ENCODE data around the gene KNOP1. TPM values are rescaled to one million over a fixed set of nuclear protein-coding genes. Genes with fewer than 3 reads are reported as not detected.
"Not testable (repeated sequence)": the region's sequence is repeated elsewhere in the genome, so short reads cannot be mapped to it uniquely, and the experiment has no call there.

Gene KNOP1
- total RNA-seq, 2 experiments from 2014 or later, result 27.8 to 28.6 TPM

GRCh38 chr16:19681637-19682036, 36.4 kb downstream of the KNOP1 start:
- ChIA-PET POLR2A (no interaction called here), CTCF (no interaction called here)
- Mint-ChIP-seq H3K27me3 (no peaks in the 10 kb centered on the region), H3K4me1 (ENCODE audit: low read depth) (no peaks in the 10 kb centered on the region), H3K27ac (no peak overlapping the region), H3K4me3 (no peak overlapping the region), H3K36me3 (ENCODE audit: low read depth) (peaks cover 37% of the 10 kb centered on the region), H3K9me3 (peaks cover 7% of the 10 kb centered on the region)
- TF ChIP-seq, protein P1, sequence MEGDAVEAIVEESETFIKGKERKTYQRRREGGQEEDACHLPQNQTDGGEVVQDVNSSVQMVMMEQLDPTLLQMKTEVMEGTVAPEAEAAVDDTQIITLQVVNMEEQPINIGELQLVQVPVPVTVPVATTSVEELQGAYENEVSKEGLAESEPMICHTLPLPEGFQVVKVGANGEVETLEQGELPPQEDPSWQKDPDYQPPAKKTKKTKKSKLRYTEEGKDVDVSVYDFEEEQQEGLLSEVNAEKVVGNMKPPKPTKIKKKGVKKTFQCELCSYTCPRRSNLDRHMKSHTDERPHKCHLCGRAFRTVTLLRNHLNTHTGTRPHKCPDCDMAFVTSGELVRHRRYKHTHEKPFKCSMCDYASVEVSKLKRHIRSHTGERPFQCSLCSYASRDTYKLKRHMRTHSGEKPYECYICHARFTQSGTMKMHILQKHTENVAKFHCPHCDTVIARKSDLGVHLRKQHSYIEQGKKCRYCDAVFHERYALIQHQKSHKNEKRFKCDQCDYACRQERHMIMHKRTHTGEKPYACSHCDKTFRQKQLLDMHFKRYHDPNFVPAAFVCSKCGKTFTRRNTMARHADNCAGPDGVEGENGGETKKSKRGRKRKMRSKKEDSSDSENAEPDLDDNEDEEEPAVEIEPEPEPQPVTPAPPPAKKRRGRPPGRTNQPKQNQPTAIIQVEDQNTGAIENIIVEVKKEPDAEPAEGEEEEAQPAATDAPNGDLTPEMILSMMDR (IDR thresholded peaks at IDR 0.05), result no peak
- no peak for ATAC-seq
- DNase-seq, result no peak
- intact Hi-C loops (cut with micrococcal nuclease), result no loop called here

- H3K27ac Mint-ChIP-seq, result no peak overlapping the region
- CTCF ChIA-PET, result no interaction called here
These were observed 37.1 kb downstream of the KNOP1 start for GRCh38 chr16:19680881-19681340.

GRCh38 chr16:19679281-19679680, 38.7 kb downstream of the KNOP1 start:
- H3K4me1 Mint-ChIP-seq (ENCODE audit: low read depth); ATAC-seq; H3K9me3 Mint-ChIP-seq; POLR2A ChIA-PET; H3K27me3 Mint-ChIP-seq; H3K4me3 Mint-ChIP-seq; CTCF ChIA-PET; H3K27ac Mint-ChIP-seq; intact Hi-C loops (cut with micrococcal nuclease); DNase-seq: not testable (repeated sequence)
- H3K36me3 Mint-ChIP-seq (ENCODE audit: low read depth), result peaks cover 32% of the 10 kb centered on the region

More at GRCh38 chr16:19680881-19681340, 37.1 kb downstream of the KNOP1 start:
- intact Hi-C loops (cut with micrococcal nuclease), result no loop called here
- POLR2A ChIA-PET, result no interaction called here
- H3K9me3 Mint-ChIP-seq, result peaks cover 7% of the 10 kb centered on the region
- DNase-seq (no peak), ATAC-seq (no peak)
- TF ChIP-seq, protein P1 (IDR thresholded peaks at IDR 0.05), result no peak
- no peaks in the 10 kb centered on the region for H3K4me1 Mint-ChIP-seq (ENCODE audit: low read depth)
- H3K36me3 Mint-ChIP-seq (ENCODE audit: low read depth), result peaks cover 36% of the 10 kb centered on the region
- no peaks in the 10 kb centered on the region for H3K27me3 Mint-ChIP-seq
- no peak overlapping the region for H3K4me3 Mint-ChIP-seq

DNA sequence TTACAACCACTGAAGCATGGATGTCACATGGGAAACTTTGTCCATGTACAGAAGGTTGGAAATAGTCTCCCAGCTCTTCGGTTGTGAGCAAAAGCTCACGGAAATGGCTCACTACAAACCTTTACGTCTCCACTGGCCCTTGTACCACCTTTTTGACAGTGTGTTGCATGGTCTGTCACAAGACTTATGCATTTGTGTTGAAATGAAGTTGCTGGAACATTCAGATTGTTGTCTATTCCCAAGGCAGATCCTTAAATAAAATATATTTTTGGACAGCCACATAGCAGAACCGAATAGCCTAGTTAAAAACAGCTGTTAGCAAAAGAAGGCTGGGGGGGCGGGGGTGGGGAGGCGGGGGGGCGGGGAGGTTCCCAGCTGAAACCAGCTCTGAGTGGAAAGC, 39.2 kb downstream of the KNOP1 start:
- intact Hi-C loops (cut with micrococcal nuclease), result no loop called here
- peaks cover 29% of the 10 kb centered on the region for H3K36me3 Mint-ChIP-seq (ENCODE audit: low read depth)
- CTCF ChIA-PET, result interaction anchor here (0.6 kb wide), 1 partner anchor 385 kb away, joined by 3 read pairs; no protein-coding TSS in a partner anchor

GRCh38 chr16:19677402-19677801, 40.6 kb downstream of the KNOP1 start:
- ChIA-PET CTCF (no interaction called here), POLR2A (interaction anchor here (1.3 kb wide), 1 partner anchor 40 kb away, joined by 3 read pairs; the partner anchor contains the start of genes IQCK and KNOP1)
- Mint-ChIP-seq H3K27me3 (no peaks in the 10 kb centered on the region), H3K27ac (no peak overlapping the region), H3K4me3 (no peak overlapping the region), H3K9me3 (no peaks in the 10 kb centered on the region), H3K36me3 (ENCODE audit: low read depth) (peaks cover 20% of the 10 kb centered on the region), H3K4me1 (ENCODE audit: low read depth) (no peaks in the 10 kb centered on the region)
- DNase-seq (no peak), ATAC-seq (no peak)
- intact Hi-C loops (cut with micrococcal nuclease), result no loop called here
- TF ChIP-seq, protein P1 (IDR thresholded peaks at IDR 0.05), result no peak

More for the DNA sequence above, 39.2 kb downstream of the KNOP1 start:
- TF ChIP-seq, protein P1 (IDR thresholded peaks at IDR 0.05), result no peak
- Mint-ChIP-seq H3K27ac (no peak overlapping the region), H3K4me3 (no peak overlapping the region), H3K9me3 (peaks cover 5% of the 10 kb centered on the region), H3K27me3 (no peaks in the 10 kb centered on the region), H3K4me1 (ENCODE audit: low read depth) (no peaks in the 10 kb centered on the region)
- POLR2A ChIA-PET, result no interaction called here
- DNase-seq (no peak), ATAC-seq (no peak)
